C4-2B (cell line): ENCODE results near the gene PRR36.

ENCODE experiments used
- ZFX ChIP-seq: fragments of 450-650 bp; IDR thresholded peaks from 2 replicates; pipeline ENCODE4 v1.6.1; 2017
- TF ChIP-seq, protein P1 (sequence below): fragments of 450-650 bp; conservative IDR thresholded peaks from 2 replicates; pipeline ENCODE4 v1.5.1; 2017; ENCODE audit warnings: mild to moderate bottlenecking

DNA sequence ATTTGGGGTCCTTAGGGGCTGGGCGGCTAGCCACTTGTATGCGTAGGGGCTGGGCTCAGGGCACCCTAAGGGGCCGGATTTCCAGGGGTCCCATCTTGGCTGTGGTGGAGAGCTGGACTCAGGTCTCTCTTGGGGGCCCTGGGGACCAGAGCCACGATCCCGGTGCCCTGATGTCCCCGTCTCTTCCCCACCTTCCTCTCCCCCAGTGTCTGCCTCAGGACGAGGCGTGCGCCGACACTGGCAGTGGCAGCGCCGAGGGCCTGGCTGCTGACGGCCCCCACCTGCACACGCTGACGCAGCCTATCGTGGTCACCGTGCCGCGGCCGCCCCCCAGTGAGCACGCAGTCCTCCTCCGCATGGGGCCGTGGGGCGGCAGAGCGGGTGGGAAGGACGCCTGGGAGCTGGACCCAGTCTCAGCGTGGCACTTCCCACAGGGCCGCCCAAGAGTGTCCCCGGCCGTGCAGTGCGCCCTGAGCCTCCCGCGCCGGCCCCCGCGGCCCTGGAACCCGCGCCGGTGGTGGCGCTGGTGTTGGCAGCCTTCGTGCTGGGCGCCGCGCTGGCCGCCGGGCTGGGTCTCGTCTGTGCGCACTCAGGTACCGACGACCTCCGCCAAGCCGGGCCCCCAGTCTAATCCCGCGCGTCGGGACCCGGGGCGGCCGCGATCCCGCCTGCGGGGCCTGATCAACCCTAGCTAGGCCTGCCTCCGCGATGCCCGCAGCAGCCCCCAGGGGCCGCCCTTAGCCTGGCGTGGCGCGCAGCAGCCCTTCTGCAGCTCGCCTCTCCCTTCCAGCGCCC, 43.3 kb upstream of the PRR36 start:
- TF ChIP-seq, protein P1, sequence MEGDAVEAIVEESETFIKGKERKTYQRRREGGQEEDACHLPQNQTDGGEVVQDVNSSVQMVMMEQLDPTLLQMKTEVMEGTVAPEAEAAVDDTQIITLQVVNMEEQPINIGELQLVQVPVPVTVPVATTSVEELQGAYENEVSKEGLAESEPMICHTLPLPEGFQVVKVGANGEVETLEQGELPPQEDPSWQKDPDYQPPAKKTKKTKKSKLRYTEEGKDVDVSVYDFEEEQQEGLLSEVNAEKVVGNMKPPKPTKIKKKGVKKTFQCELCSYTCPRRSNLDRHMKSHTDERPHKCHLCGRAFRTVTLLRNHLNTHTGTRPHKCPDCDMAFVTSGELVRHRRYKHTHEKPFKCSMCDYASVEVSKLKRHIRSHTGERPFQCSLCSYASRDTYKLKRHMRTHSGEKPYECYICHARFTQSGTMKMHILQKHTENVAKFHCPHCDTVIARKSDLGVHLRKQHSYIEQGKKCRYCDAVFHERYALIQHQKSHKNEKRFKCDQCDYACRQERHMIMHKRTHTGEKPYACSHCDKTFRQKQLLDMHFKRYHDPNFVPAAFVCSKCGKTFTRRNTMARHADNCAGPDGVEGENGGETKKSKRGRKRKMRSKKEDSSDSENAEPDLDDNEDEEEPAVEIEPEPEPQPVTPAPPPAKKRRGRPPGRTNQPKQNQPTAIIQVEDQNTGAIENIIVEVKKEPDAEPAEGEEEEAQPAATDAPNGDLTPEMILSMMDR, result no peak; the same call in 1 of the 2 replicates
- no peak for TF ChIP-seq ZFX
